ENCODE data around the gene MACF1. TPM values are rescaled to one million over a fixed set of nuclear protein-coding genes. Genes with fewer than 3 reads are reported as not detected.

Gene MACF1
- total and polyA plus RNA-seq, 2 of the 13 experiments (the other 11 are each of a cell fraction or from before 2014, with no cell fraction given) = 36.7 to 65.4 TPM

- TF ChIP-seq PLSCR1 (CRISPR knock-in tag; IDR thresholded peaks at IDR 0.05; ENCODE audit: borderline replicate concordance) (no peak), ZNF564 (CRISPR knock-in tag; IDR thresholded peaks at IDR 0.05) (no peak), TBL1XR1 (IDR thresholded peaks at IDR 0.05; ENCODE audit: borderline replicate concordance, low read length, partially characterized antibody) (no peak), MED1 (CRISPR knock-in tag; IDR thresholded peaks at IDR 0.05) (no peak), SSRP1 (CRISPR knock-in tag; IDR thresholded peaks at IDR 0.05) (no peak)
Observed at GRCh38 chr1:39204441-39205081, at the start of gene MACF1 (continued).

GRCh38 chr1:39157304-39157703 is 47.2 kb upstream of the MACF1 start:
- Histone ChIP-seq H4K20me1 (ENCODE audit: insufficient read depth, low read length) (no peaks in the 10 kb centered on the region), H3K27me3 (ENCODE audit: control insufficient read depth in 1 of 2, insufficient read depth in 2 of 2, low read length in 2 of 2) (no peaks in the 10 kb centered on the region; a peak in 1 of 5 replicates), H3K79me2 (ENCODE audit: insufficient read depth, low read length) (peaks cover 28% of the 10 kb centered on the region), H3K4me3 (replicated peaks in 1 of 3; ENCODE audit: insufficient read depth in 1 of 3, low read depth in 2 of 3, low read length in 3 of 3) (no peak overlapping the region), H3K36me3 (replicated peaks in 1 of 2; ENCODE audit: control insufficient read depth in 1 of 2, insufficient read depth in 2 of 2, low read length in 2 of 2) (no peaks in the 10 kb centered on the region), H3K4me2 (ENCODE audit: low read depth, low read length) (peak overlapping the region; percentile 97), H3K27ac (ENCODE audit: extremely low read length, insufficient read depth, low read length) (no peak overlapping the region), H2AFZ (ENCODE audit: low read length) (no peak overlapping the region), H3K4me1 (ENCODE audit: insufficient read depth, low read length) (peaks cover 81% of the 10 kb centered on the region), H3K9me3 (ENCODE audit: low read length) (no peaks in the 10 kb centered on the region), H3K9ac (ENCODE audit: insufficient read depth, low read depth, low read length) (peak overlapping the region; percentile 80; the same call in 1 of the 2 replicates)
- no TSS peak for BruUV-seq (replicated peaks)
- in situ Hi-C loops (cut with HindIII; ENCODE audit: extremely low pct_ligation_motif_present, low pct_unique_long_range_greater_than_20kb) = no loop called here
- DNase-seq (ENCODE audit: low spot score) (no peak), ATAC-seq (no peak), FAIRE-seq (no peak)
- TF ChIP-seq ZBTB34 (CRISPR knock-in tag; IDR thresholded peaks at IDR 0.05) (no peak), GZF1 (CRISPR knock-in tag; IDR thresholded peaks at IDR 0.05) (no peak), RARG (CRISPR knock-in tag; IDR thresholded peaks at IDR 0.05; ENCODE audit: low read depth) (no peak), ZNF552 (CRISPR knock-in tag; IDR thresholded peaks at IDR 0.05; ENCODE audit: borderline replicate concordance) (no peak), ZBTB42 (CRISPR knock-in tag; IDR thresholded peaks at IDR 0.05) (no peak)
- intact Hi-C loops (cut with micrococcal nuclease; ENCODE audit: unreplicated experiment) = loop anchor here (5.0 kb wide), 1 partner anchor 880 kb away; no protein-coding TSS in a partner anchor
- ChIA-PET POLR2A (interaction anchor here (0.6 to 2.5 kb wide), 7 partner anchors 21 to 251 kb away, joined by 3 to 27 read pairs (median 12); no protein-coding TSS in a partner anchor), CTCF (ENCODE audit: low intra/inter-chr PET ratio, low total read pairs) (no interaction called here)

Data from HepG2 (cell line).